IMR-90 (cell line): Measurements from ENCODE around the gene NR2F1. TPM values are rescaled to one million over a fixed set of nuclear protein-coding genes. Genes with fewer than 3 reads are reported as not detected.

Source experiments
- ATAC-seq: fragments of 200-7000 bp; cut with Tn5 transposase; 2 replicates; pipeline ENCODE4 v1.9.1; 2020; ENCODE audit warnings: low read depth, mild to moderate bottlenecking, moderate library complexity
- BruUV-seq: library from RNA; stranded (reverse); fragments of 400-500 nt; replicated peaks from 2 replicates; lab custom pipeline; 2021; lab: Mats Ljungman, UMichigan
- CTCF ChIA-PET: fragments of 300-600 bp; formaldehyde crosslinking; extraction: SDS; loops from one replicate; lab custom pipeline; 2021; ENCODE audit warnings: antibody characterized with exemption; lab: Yijun Ruan, JAX
- POLR2A ChIA-PET: fragments of 300-600 bp; sonication (Branson Sonifier 250); formaldehyde crosslinking; loops from one replicate; lab custom pipeline; 2022; ENCODE audit warnings: antibody characterized with exemption; ENCODE audit not compliant: unreplicated experiment; lab: Charles Lee
- DNase-seq: peaks from one replicate; pipeline ENCODE4 v3.0.0; 2013
- H2AFZ ChIP-seq: replicated peaks from 2 replicates; pipeline ENCODE3; 2013; ENCODE audit warnings: low read length, mild to moderate bottlenecking; ENCODE audit not compliant: poor library complexity
- H2AK5ac ChIP-seq: 2 replicates; pipeline ENCODE4 v1.6.1; 2013; ENCODE audit warnings: low read depth, low read length, inconsistent platforms
- H2AK9ac ChIP-seq: replicated peaks from 2 replicates; pipeline ENCODE3; 2013; ENCODE audit warnings: mild to moderate bottlenecking, low read depth, low read length, moderate library complexity; ENCODE audit not compliant: poor library complexity
- H2BK120ac ChIP-seq: 2 replicates; pipeline ENCODE4 v1.6.1; 2013; ENCODE audit warnings: low read depth, low read length, inconsistent platforms
- H2BK15ac ChIP-seq: 3 replicates; pipeline ENCODE4 v1.6.1; 2013; ENCODE audit warnings: low read depth, low read length, inconsistent platforms
- H2BK20ac ChIP-seq: 2 replicates; pipeline ENCODE4 v1.6.1; 2013; ENCODE audit warnings: low read depth, mild to moderate bottlenecking, inconsistent platforms, low read length, moderate library complexity
- H2BK5ac ChIP-seq: 2 replicates; pipeline ENCODE4 v1.6.1; 2013; ENCODE audit warnings: mild to moderate bottlenecking, low read depth, low read length, inconsistent platforms; ENCODE audit not compliant: poor library complexity, severe bottlenecking
- H3K14ac ChIP-seq: replicated peaks from 2 replicates; pipeline ENCODE4 v1.6.1; 2013; ENCODE audit warnings: low read depth, low read length, inconsistent platforms
- H3K18ac ChIP-seq: 2 replicates; pipeline ENCODE4 v1.6.1; 2013; ENCODE audit warnings: low read depth, low read length, control low read depth
- H3K23ac ChIP-seq: 2 replicates; pipeline ENCODE4 v1.6.1; 2013; ENCODE audit warnings: low read depth, low read length, inconsistent platforms
- H3K27ac ChIP-seq: 2 replicates; pipeline ENCODE4 v1.5.1; 2013; ENCODE audit warnings: mild to moderate bottlenecking, control low read depth, low read length; ENCODE audit not compliant: insufficient read depth
- H3K27me3 ChIP-seq: 2 replicates; pipeline ENCODE4 v1.6.1; 2013; ENCODE audit warnings: low read length; ENCODE audit not compliant: control insufficient read depth, insufficient read depth
- H3K36me3 ChIP-seq: 2 replicates; pipeline ENCODE4 v1.6.1; 2013; ENCODE audit warnings: low read length, mixed read lengths; ENCODE audit not compliant: control insufficient read depth, insufficient read depth
- H3K4ac ChIP-seq: 2 replicates; pipeline ENCODE4 v1.6.1; 2013; ENCODE audit warnings: low read depth, low read length, inconsistent platforms
- H3K4me1 ChIP-seq: 2 replicates; pipeline ENCODE4 v1.6.1; 2013; ENCODE audit warnings: low read length, mixed read lengths; ENCODE audit not compliant: control insufficient read depth, insufficient read depth
- H3K4me2 ChIP-seq: 2 replicates; pipeline ENCODE4 v1.6.1; 2013; ENCODE audit warnings: low read depth, mild to moderate bottlenecking, control low read depth, low read length, moderate library complexity
- H3K4me3 ChIP-seq: 2 replicates; pipeline ENCODE4 v1.5.1; 2013; ENCODE audit warnings: low read depth, mild to moderate bottlenecking, control low read depth, low read length, moderate library complexity; ENCODE audit not compliant: insufficient read depth
- H3K56ac ChIP-seq: 2 replicates; pipeline ENCODE4 v1.6.1; 2013; ENCODE audit warnings: low read length, inconsistent platforms; ENCODE audit not compliant: insufficient read depth; ENCODE audit errors: extremely low read depth
- H3K79me1 ChIP-seq, 2 experiments: 2 replicates each; pipeline ENCODE4 v1.6.1; 2013; ENCODE audit warnings: low read length in 2 of 2, inconsistent platforms in 1 of 2, low read depth in 1 of 2
- H3K9ac ChIP-seq: 2 replicates; pipeline ENCODE4 v1.6.1; 2013; ENCODE audit warnings: low read depth, low read length, control low read depth
- H3K9me1 ChIP-seq: 2 replicates; pipeline ENCODE4 v1.6.1; 2013; ENCODE audit warnings: low read length, inconsistent platforms; ENCODE audit not compliant: insufficient read depth
- H3K9me3 ChIP-seq: 2 replicates; pipeline ENCODE4 v1.6.1; 2013; ENCODE audit warnings: low read length; ENCODE audit not compliant: control insufficient read depth, insufficient read depth
- H4K20me1 ChIP-seq: 2 replicates; pipeline ENCODE4 v1.6.1; 2013; ENCODE audit warnings: low read length, inconsistent platforms; ENCODE audit not compliant: insufficient read depth
- H4K5ac ChIP-seq: 2 replicates; pipeline ENCODE4 v1.6.1; 2013; ENCODE audit warnings: mild to moderate bottlenecking, low read depth, low read length, control low read depth
- H4K8ac ChIP-seq, 2 experiments: 2 replicates each; pipeline ENCODE4 v1.6.1; 2013; ENCODE audit warnings: low read depth in 2 of 2, low read length in 2 of 2, control low read depth in 1 of 2, inconsistent platforms in 1 of 2
- H4K91ac ChIP-seq: 2 replicates; pipeline ENCODE4 v1.6.1; 2013; ENCODE audit warnings: low read depth, low read length, inconsistent platforms; ENCODE audit not compliant: insufficient read depth
- BHLHE40 ChIP-seq: fragments of 150-350 bp; IDR thresholded peaks from 2 replicates; pipeline ENCODE4 v1.6.1; 2016; ENCODE audit warnings: mild to moderate bottlenecking, low read depth, low read length
- CEBPB ChIP-seq: IDR thresholded peaks from 2 replicates; pipeline ENCODE4 v1.6.1; 2012; ENCODE audit warnings: low read depth, low read length, improper control_type of control experiment
- CHD1 ChIP-seq: IDR thresholded peaks from 2 replicates; pipeline ENCODE4 v1.6.1; 2012; ENCODE audit warnings: low read depth, low read length, improper control_type of control experiment
- CTCF ChIP-seq: conservative IDR thresholded peaks from 2 replicates; pipeline ENCODE4 v1.5.1; 2012; ENCODE audit warnings: mild to moderate bottlenecking, low read depth, low read length, improper control_type of control experiment
- ELK1 ChIP-seq: fragments of 150-350 bp; IDR thresholded peaks from 2 replicates; pipeline ENCODE4 v1.6.1; 2016; ENCODE audit warnings: low read depth, mild to moderate bottlenecking, low read length, moderate library complexity, borderline replicate concordance
- FOS ChIP-seq: fragments of 150-350 bp; IDR thresholded peaks from 2 replicates; pipeline ENCODE4 v1.6.1; 2016; ENCODE audit warnings: low read depth, low read length
- MAFK ChIP-seq: IDR thresholded peaks from 2 replicates; pipeline ENCODE4 v1.6.1; 2012; ENCODE audit warnings: low read depth, low read length, improper control_type of control experiment
- MAZ ChIP-seq: IDR thresholded peaks from 2 replicates; pipeline ENCODE4 v1.6.1; 2012; ENCODE audit warnings: low read depth, mild to moderate bottlenecking, low read length, improper control_type of control experiment, moderate library complexity, borderline replicate concordance
- MXI1 ChIP-seq: IDR thresholded peaks from 2 replicates; pipeline ENCODE4 v1.6.1; 2012; ENCODE audit warnings: low read depth, mild to moderate bottlenecking, low read length, moderate library complexity, borderline replicate concordance
- NFE2L2 ChIP-seq: fragments of 150-350 bp; IDR thresholded peaks from 2 replicates; pipeline ENCODE4 v1.6.1; 2016; ENCODE audit warnings: low read depth, mild to moderate bottlenecking, low read length
- POLR2A ChIP-seq: IDR thresholded peaks from 2 replicates; pipeline ENCODE4 v1.6.1; 2012; ENCODE audit warnings: mild to moderate bottlenecking, low read depth, low read length
- RAD21 ChIP-seq: IDR thresholded peaks from 2 replicates; pipeline ENCODE4 v1.6.1; 2012; ENCODE audit warnings: low read length, improper control_type of control experiment
- RCOR1 ChIP-seq: IDR thresholded peaks from 2 replicates; pipeline ENCODE4 v1.6.1; 2012; ENCODE audit warnings: mild to moderate bottlenecking, low read length, improper control_type of control experiment; ENCODE audit not compliant: insufficient replicate concordance
- RFX5 ChIP-seq: IDR thresholded peaks from 2 replicates; pipeline ENCODE4 v1.8.0; 2012; ENCODE audit warnings: low read depth, mild to moderate bottlenecking, low read length, moderate library complexity
- USF2 ChIP-seq: fragments of 150-350 bp; IDR thresholded peaks from 2 replicates; pipeline ENCODE4 v1.6.1; 2017; ENCODE audit warnings: mild to moderate bottlenecking, antibody characterized with exemption, low read length, low read depth
- WGBS, 2 experiments: methylation state at CpG; one replicate each; pipeline versions ENCODE4 v1.1.5 to v1.1.7; 2013; ENCODE audit warnings: missing lambda C conversion rate in 2 of 2; ENCODE audit not compliant: insufficient read length in 1 of 2; ENCODE audit errors: extremely low coverage in 2 of 2; 5-methylcytosine and 5-hydroxymethylcytosine counted together
- dilution Hi-C: fragments of 300-500 bp; cut with HindIII; formaldehyde crosslinking; loops from one replicate; pipeline ENCODE4 v1.14.3; 2018; ENCODE audit warnings: low sequenced_read_pairs; ENCODE audit not compliant: unreplicated experiment
- in situ Hi-C: fragments of 300-500 bp; cut with MboI; formaldehyde crosslinking; loops from 3 replicates; pipeline ENCODE4 v1.14.3; 2019; ENCODE audit warnings: low sequenced_read_pairs, inconsistent platforms, mixed read lengths
- intact Hi-C: fragments of 100-400 bp; cut with micrococcal nuclease; formaldehyde crosslinking; loops from 2 replicates; pipeline ENCODE4 v1.10.0; 2022
- polyA plus RNA-seq, 3 experiments: library from polyadenylated mRNA; depleted of rRNA; stranded (reverse); fragments of >200 nt; gene quantifications; 2 replicates each; pipeline ENCODE4 v1.2.3, GENCODE V29; 2012; ENCODE audit warnings: low replicate concordance in 1 of 3
- total RNA-seq: library from RNA; depleted of rRNA; stranded (reverse); fragments of >200 nt; gene quantifications from 2 replicates; pipeline ENCODE4 v1.2.3, GENCODE V29; 2012

NR2F1 gene
- total and polyA plus RNA-seq, 2 of the 4 experiments (the other 2 are of a cell fraction), result 19.0 to 160 TPM

GRCh38 chr5:93611273-93611975 is 28.4 kb downstream of the NR2F1 start:
- POLR2A ChIA-PET, result no interaction called here
- H3K18ac ChIP-seq, result no peak overlapping the region
- TF ChIP-seq RAD21, result no peak
- TF ChIP-seq FOS, result no peak
- no peak for TF ChIP-seq CEBPB
- TF ChIP-seq MAFK, result no peak
- TF ChIP-seq RCOR1, result no peak
- no peak for TF ChIP-seq MAZ
- TF ChIP-seq ELK1, result no peak
- TF ChIP-seq NFE2L2, result no peak
- TF ChIP-seq CHD1, result no peak
- no peak for TF ChIP-seq USF2
- no peak for TF ChIP-seq BHLHE40
- no peak for TF ChIP-seq MXI1
- no peak for TF ChIP-seq CTCF
- no peak for TF ChIP-seq POLR2A
- no peak for TF ChIP-seq RFX5

More at GRCh38 chr5:93611273-93611975, 28.4 kb downstream of the NR2F1 start:
- Histone ChIP-seq H3K79me1 (peaks cover 0 to 8% of the 10 kb centered on the region in 2 experiments; a peak in 1 of 4 replicates), H3K23ac (0 out of 2 replicates have a peak overlapping the region, but pooled peaks have one; percentile 62), H3K27ac (no peak overlapping the region), H3K14ac (no peak overlapping the region), H3K4me2 (peak overlapping the region; percentile 98), H4K91ac (no peak overlapping the region), H3K56ac (no peak overlapping the region), H3K4me3 (peak overlapping the region; percentile 9; the same call in 1 of the 2 replicates), H3K27me3 (peaks cover 18% of the 10 kb centered on the region), H2AK5ac (no peak overlapping the region), H3K36me3 (no peaks in the 10 kb centered on the region), H3K9ac (no peak overlapping the region), H3K9me3 (no peaks in the 10 kb centered on the region), H2BK120ac (no peak overlapping the region), H2AK9ac (no peak overlapping the region), H2BK20ac (no peak overlapping the region), H4K20me1 (0 out of 2 replicates have a peak, but pooled peaks cover 4% of the 10 kb centered on the region), H3K4ac (no peak overlapping the region), H4K8ac (no peak overlapping the region), H2BK15ac (no peak overlapping the region), H3K9me1 (no peaks in the 10 kb centered on the region), H4K5ac (no peak overlapping the region), H2BK5ac (no peak overlapping the region), H3K4me1 (no peaks in the 10 kb centered on the region), H2AFZ (no peak overlapping the region)
- 0% methylated on average over 1 of the region's 9 CpGs; no CpG with 5 or more reads in 1 of the 2 experiments for WGBS, 2 experiments
- dilution Hi-C loops (no loop called here), intact Hi-C loops (no loop called here), in situ Hi-C loops (no loop called here)
- DNase-seq (no peak), ATAC-seq (no peak)
- CTCF ChIA-PET, result interaction anchor here (1.1 to 1.2 kb wide), 2 partner anchors 24 to 180 kb away, joined by 3 read pairs; no protein-coding TSS in a partner anchor
- no TSS peak for BruUV-seq
